Sigmoid colon (tissue), 7 donors: ENCODE measurements around the gene SBK2. TPM values are rescaled to one million over a fixed set of nuclear protein-coding genes. Genes with fewer than 3 reads are reported as not detected.

Source experiments
- DNase-seq: peaks from one replicate; pipeline ENCODE4 v3.0.0-alpha.2; 2019
- H3K27ac ChIP-seq, 4 donors: fragments of 200-600 bp; sonication (generic); one replicate each; pipeline ENCODE4 v1.5.1; 2016 to 2019; ENCODE audit warnings: mild to moderate bottlenecking in 1 of 4
- H3K27me3 ChIP-seq, 3 donors: fragments of 200-600 bp; sonication (generic); one replicate each; pipeline ENCODE4 v1.5.1; 2019; ENCODE audit warnings: mild to moderate bottlenecking in 1 of 3
- H3K36me3 ChIP-seq, 4 donors: fragments of 200-600 bp; sonication (generic); one replicate each; pipeline ENCODE4 v1.5.1; 2016 to 2019
- H3K4me1 ChIP-seq, 4 donors: fragments of 200-600 bp; sonication (generic); one replicate each; pipeline ENCODE4 v1.5.1; 2017 to 2019
- H3K4me3 ChIP-seq, 4 donors: fragments of 200-600 bp; sonication (generic); one replicate each; pipeline ENCODE4 v1.5.1; 2017 to 2019; ENCODE audit warnings: mild to moderate bottlenecking in 2 of 4, moderate library complexity in 1 of 4
- H3K9me3 ChIP-seq, 4 donors: fragments of 200-600 bp in 3 of 4; sonication (generic) in 3 of 4; one replicate each; pipeline versions ENCODE4 v1.5.1 to v1.6.1; 2013 to 2019
- CTCF ChIP-seq, 4 experiments: fragments of 450-650 bp in 3 of 4; fragments of 200-600 bp in 1 of 4; IDR thresholded peaks; one replicate each; pipeline ENCODE4 v1.5.1; 2016 to 2019; ENCODE audit warnings: antibody characterized with exemption in 4 of 4, mild to moderate bottlenecking in 3 of 4, moderate library complexity in 2 of 4
- EP300 ChIP-seq, 4 donors: sonication (generic); formaldehyde crosslinking; IDR thresholded peaks; one replicate each; pipeline ENCODE4 v1.6.1; 2017; ENCODE audit warnings: antibody characterized with exemption in 4 of 4
- POLR2A ChIP-seq, 2 donors: fragments of 450-650 bp; IDR thresholded peaks; one replicate each; pipeline ENCODE4 v1.6.1; 2016; ENCODE audit warnings: antibody characterized with exemption in 2 of 2, mild to moderate bottlenecking in 2 of 2, moderate library complexity in 2 of 2
- POLR2AphosphoS5 ChIP-seq, 4 donors: sonication (generic); formaldehyde crosslinking; IDR thresholded peaks; one replicate each; pipeline ENCODE4 v1.6.1; 2017; ENCODE audit warnings: antibody characterized with exemption in 4 of 4
- WGBS, 2 donors: extraction: QIAGEN DNeasy Blood & Tissue Kit; methylation state at CpG; one replicate each; pipeline ENCODE4 v1.1.7; 2013; 5-methylcytosine and 5-hydroxymethylcytosine counted together
- intact Hi-C: fragments of 100-400 bp; cut with DNase I; formaldehyde crosslinking; loops from one replicate; pipeline ENCODE4 v1.15.1; 2023
- polyA plus RNA-seq, 3 donors: library from polyadenylated mRNA; stranded (reverse); fragments of 200-250 nt; gene quantifications; one replicate each; pipeline ENCODE4 v1.2.3, GENCODE V29; 2013
- total RNA-seq, 4 donors: library from RNA; depleted of rRNA; stranded (reverse); fragments of >200 nt; gene quantifications; one replicate each; pipeline ENCODE4 v1.1.0, GENCODE V29; 2016
- donor health status: healthy with polysubstance abuse.
- donor health status: Bipolar disorder and iron deficiency.
- donor health status: healthy.

SBK2 gene
- total and polyA plus RNA-seq, 7 donors = not detected

GRCh38 chr19:55566823-55567222 is 29.9 kb upstream of the SBK2 start:
- Histone ChIP-seq H3K4me1 (no peaks in the 10 kb centered on the region), H3K36me3 (no peaks in the 10 kb centered on the region), H3K27me3 (peaks cover 0 to 30% (median 11%) of the 10 kb centered on the region in 3 donors), H3K4me3 (no peak overlapping the region), H3K27ac (no peak overlapping the region), H3K9me3 (peaks cover 0 to 4% (median 0%) of the 10 kb centered on the region in 4 donors)
- TF ChIP-seq POLR2AphosphoS5 (IDR thresholded peaks at IDR 0.05) (no peak), POLR2A (IDR thresholded peaks at IDR 0.05) (no peak), EP300 (IDR thresholded peaks at IDR 0.05) (no peak), CTCF (IDR thresholded peaks at IDR 0.05) (no peak)
- no peak for DNase-seq
- intact Hi-C loops = no loop called here
- WGBS, 2 donors = 48 to 51% methylated on average over 9 of the region's 9 CpGs

- WGBS, 2 donors = 15 to 47% methylated on average over 12 of the region's 12 CpGs
- TF ChIP-seq EP300 (IDR thresholded peaks at IDR 0.05) (no peak), POLR2AphosphoS5 (IDR thresholded peaks at IDR 0.05) (no peak), POLR2A (IDR thresholded peaks at IDR 0.05) (no peak), CTCF (IDR thresholded peaks at IDR 0.05) (no peak)
- peaks cover 0 to 38% (median 11%) of the 10 kb centered on the region in 3 donors for H3K27me3 ChIP-seq
- H3K4me3 ChIP-seq = no peak overlapping the region
- H3K36me3 ChIP-seq = no peaks in the 10 kb centered on the region
- peaks cover 0 to 4% (median 0%) of the 10 kb centered on the region in 4 donors for H3K9me3 ChIP-seq
- no peak for DNase-seq
- H3K4me1 ChIP-seq = no peaks in the 10 kb centered on the region
- intact Hi-C loops = no loop called here
- H3K27ac ChIP-seq = no peak overlapping the region
Measured at GRCh38 chr19:55563261-55563690, 26.3 kb upstream of the SBK2 start.

- Histone ChIP-seq H3K4me3 (no peak overlapping the region), H3K27ac (no peak overlapping the region), H3K9me3 (peaks cover 0 to 4% (median 0%) of the 10 kb centered on the region in 4 donors), H3K27me3 (peaks cover 0 to 21% (median 8%) of the 10 kb centered on the region in 3 donors), H3K36me3 (no peaks in the 10 kb centered on the region), H3K4me1 (no peaks in the 10 kb centered on the region)
- intact Hi-C loops = no loop called here
- 66 to 87% methylated on average over 9 of the region's 9 CpGs for WGBS, 2 donors
- TF ChIP-seq EP300 (IDR thresholded peaks at IDR 0.05) (no peak), CTCF (IDR thresholded peaks at IDR 0.05) (no peak), POLR2A (IDR thresholded peaks at IDR 0.05) (no peak), POLR2AphosphoS5 (IDR thresholded peaks at IDR 0.05) (no peak)
- DNase-seq = no peak
Measured at GRCh38 chr19:55559684-55560083, 22.8 kb upstream of the SBK2 start.

GRCh38 chr19:55554741-55555152 is 17.8 kb upstream of the SBK2 start:
- 33 to 74% methylated on average over 8 of the region's 8 CpGs for WGBS, 2 donors
- H3K27ac ChIP-seq = no peak overlapping the region
- H3K4me1 ChIP-seq = no peaks in the 10 kb centered on the region
- TF ChIP-seq EP300 (IDR thresholded peaks at IDR 0.05) = no peak
- TF ChIP-seq POLR2A (IDR thresholded peaks at IDR 0.05) = no peak
- TF ChIP-seq CTCF (IDR thresholded peaks at IDR 0.05) = no peak
- intact Hi-C loops = no loop called here
- peaks cover 5 to 29% (median 20%) of the 10 kb centered on the region in 3 donors for H3K27me3 ChIP-seq
- H3K4me3 ChIP-seq = no peak overlapping the region
- no peaks in the 10 kb centered on the region for H3K36me3 ChIP-seq
- no peaks in the 10 kb centered on the region for H3K9me3 ChIP-seq
- no peak for DNase-seq

- Histone ChIP-seq H3K4me1 (no peaks in the 10 kb centered on the region), H3K27me3 (peaks cover 5 to 33% (median 22%) of the 10 kb centered on the region in 3 donors), H3K9me3 (no peaks in the 10 kb centered on the region), H3K4me3 (no peak overlapping the region), H3K36me3 (no peaks in the 10 kb centered on the region), H3K27ac (no peak overlapping the region)
- intact Hi-C loops = no loop called here
- WGBS, 2 donors = 89 to 91% methylated on average over 9 of the region's 9 CpGs
- no peak for TF ChIP-seq POLR2AphosphoS5 (IDR thresholded peaks at IDR 0.05)
- no peak for TF ChIP-seq CTCF (IDR thresholded peaks at IDR 0.05)
- no peak for TF ChIP-seq POLR2A (IDR thresholded peaks at IDR 0.05)
- TF ChIP-seq EP300 (IDR thresholded peaks at IDR 0.05) = no peak
- no peak for DNase-seq
Measured at GRCh38 chr19:55554302-55554701, 17.4 kb upstream of the SBK2 start.
